NCI-H2171 (cell line): ENCODE results near the gene PPM1L.
A peak's percentile ranks its signal among the peaks of the same experiment; 100 is the strongest.

Experiments
- DNase-seq: peaks from one replicate; lab custom pipeline; 2025; lab: John Stamatoyannopoulos, UW

The PPM1L gene

DNA sequence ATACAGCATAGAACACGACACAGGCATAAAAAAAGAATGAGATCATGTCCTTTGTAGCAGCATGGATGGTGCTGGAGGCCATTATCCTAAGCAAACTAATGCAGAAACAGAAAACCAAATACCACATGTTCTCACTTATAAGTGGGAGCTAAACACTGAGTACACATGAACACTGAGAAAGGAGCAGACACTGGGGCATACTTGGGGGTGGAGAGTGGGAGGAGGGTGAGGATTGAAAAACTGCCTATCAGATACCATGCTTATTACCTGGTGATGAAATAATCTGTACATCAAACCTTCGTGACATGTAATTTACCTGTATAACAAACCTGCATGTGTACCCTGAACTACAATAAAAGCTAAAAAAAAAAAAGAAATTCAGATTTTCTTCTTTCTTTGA, 100.4 kb downstream of the PPM1L start:
- no peak for DNase-seq

- DNase-seq = no peak
Measured at GRCh38 chr3:160857476-160858119, 101.6 kb downstream of the PPM1L start.

- DNase-seq = peak; percentile 64
Measured at GRCh38 chr3:160860346-160860745, 104.3 kb downstream of the PPM1L start.

- peak; percentile 65 for DNase-seq
Measured at GRCh38 chr3:160869825-160870224, 113.8 kb downstream of the PPM1L start.

- DNase-seq = no peak
Measured at GRCh38 chr3:160870327-160870726, 114.3 kb downstream of the PPM1L start.

GRCh38 chr3:160874736-160875135, 118.7 kb downstream of the PPM1L start:
- DNase-seq = no peak

GRCh38 chr3:160876643-160877042, 120.6 kb downstream of the PPM1L start:
- no peak for DNase-seq

GRCh38 chr3:160879859-160880258, 123.8 kb downstream of the PPM1L start:
- no peak for DNase-seq

DNA sequence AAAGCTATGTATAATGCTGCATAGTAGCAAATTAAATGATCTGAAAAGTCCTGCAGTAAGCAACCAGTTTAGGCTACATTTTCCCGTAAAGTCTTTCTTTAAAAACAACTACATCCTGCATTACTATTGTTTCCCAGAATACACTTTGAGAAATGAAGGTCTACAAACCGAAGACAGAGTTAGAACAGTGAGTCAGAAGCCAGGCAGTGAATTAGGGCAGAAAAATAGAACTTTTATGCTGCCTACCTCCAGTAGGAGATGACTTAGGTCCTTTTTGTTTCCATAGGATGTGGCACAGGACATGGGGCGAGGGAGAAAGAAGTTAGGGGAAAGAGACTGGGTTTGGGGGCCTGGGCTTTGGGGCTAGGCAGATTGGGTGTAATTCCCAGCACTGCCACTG, 127.3 kb downstream of the PPM1L start:
- DNase-seq = no peak

- DNase-seq = peak; percentile 92
Measured at GRCh38 chr3:160885791-160886286, 129.8 kb downstream of the PPM1L start.

DNA sequence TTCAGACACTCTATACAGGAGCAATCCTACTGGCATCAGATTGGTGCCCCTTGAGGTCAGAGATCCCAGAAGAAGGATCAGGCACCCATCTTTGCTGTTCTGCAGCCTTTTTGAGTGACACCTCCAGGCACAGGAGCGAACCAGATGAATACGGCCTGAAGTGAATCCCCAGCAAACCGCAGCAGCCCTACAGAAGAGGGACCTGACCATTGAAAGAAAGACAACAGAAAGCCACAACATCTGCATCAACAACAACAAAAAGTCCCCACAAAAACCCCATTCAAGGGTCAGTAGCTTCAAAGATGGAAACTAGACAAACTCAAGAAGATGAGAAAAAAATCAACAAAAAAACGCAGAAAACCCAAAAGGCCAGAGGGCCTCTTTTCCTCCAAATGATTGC, 130.4 kb downstream of the PPM1L start:
- no peak for DNase-seq

DNA sequence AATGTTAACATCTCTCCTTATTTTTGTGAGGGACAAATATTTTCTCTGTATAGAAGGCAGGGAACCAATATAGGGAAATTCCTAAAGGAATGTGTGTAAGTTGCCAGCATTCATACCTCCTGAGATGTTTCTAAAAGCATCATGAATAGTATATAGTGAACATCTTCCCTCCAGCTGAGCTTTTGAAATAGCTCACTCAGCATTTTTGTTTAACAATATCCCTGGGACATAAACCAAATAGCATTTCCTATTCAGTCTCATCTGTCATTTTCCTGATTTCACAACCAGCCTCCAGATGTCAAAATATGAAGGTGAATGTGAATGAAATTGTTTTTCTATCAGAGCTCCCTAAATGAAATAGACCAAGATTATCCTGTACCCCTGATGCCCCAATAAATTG, 137.2 kb downstream of the PPM1L start:
- no peak for DNase-seq

DNA sequence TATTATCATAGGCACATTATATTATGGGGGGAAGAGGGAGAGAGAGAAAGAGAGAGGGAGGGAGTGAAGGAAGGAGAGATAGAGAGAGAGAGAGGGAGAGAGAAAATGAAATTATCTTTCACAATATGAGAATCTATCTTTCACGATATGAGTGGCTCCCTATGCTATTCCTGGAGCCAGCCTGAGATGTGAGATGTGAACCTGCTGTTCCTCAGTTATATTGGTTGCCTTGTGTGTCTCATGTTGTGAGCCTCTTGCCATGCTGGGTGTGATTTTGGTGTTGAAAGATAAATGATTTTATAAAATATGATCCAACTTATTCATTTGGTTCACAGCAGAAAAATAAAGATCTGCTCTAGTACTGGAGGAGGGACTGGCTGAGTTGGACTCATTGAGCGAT, 148.7 kb downstream of the PPM1L start:
- no peak for DNase-seq

- DNase-seq = no peak
Measured at GRCh38 chr3:160906646-160907045, 150.6 kb downstream of the PPM1L start.

DNA sequence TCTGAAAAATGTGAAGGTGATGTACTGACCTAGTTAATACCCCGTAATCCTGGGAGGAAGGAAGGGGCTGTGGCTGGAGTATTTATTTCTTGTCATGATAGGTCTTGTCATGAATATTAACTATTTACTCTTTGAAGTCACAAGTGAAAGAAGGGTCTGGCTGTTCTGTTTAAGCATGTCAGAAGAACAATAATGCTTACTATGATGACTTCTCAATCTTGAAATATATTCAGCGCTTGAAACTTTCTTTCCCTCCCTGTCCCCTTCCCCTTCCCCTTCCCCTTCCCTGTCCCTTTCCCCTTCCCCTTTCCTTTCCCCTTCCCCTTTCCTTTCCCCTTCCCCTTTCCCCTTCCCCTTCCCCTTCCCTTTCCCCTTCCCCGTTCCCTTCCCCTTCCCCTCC, 153.9 kb downstream of the PPM1L start:
- no peak for DNase-seq

GRCh38 chr3:160911411-160911810, 155.4 kb downstream of the PPM1L start:
- DNase-seq = no peak

GRCh38 chr3:160916472-160916871, 160.4 kb downstream of the PPM1L start:
- no peak for DNase-seq

- DNase-seq = no peak
Measured at GRCh38 chr3:160919942-160920341, 163.9 kb downstream of the PPM1L start.

DNA sequence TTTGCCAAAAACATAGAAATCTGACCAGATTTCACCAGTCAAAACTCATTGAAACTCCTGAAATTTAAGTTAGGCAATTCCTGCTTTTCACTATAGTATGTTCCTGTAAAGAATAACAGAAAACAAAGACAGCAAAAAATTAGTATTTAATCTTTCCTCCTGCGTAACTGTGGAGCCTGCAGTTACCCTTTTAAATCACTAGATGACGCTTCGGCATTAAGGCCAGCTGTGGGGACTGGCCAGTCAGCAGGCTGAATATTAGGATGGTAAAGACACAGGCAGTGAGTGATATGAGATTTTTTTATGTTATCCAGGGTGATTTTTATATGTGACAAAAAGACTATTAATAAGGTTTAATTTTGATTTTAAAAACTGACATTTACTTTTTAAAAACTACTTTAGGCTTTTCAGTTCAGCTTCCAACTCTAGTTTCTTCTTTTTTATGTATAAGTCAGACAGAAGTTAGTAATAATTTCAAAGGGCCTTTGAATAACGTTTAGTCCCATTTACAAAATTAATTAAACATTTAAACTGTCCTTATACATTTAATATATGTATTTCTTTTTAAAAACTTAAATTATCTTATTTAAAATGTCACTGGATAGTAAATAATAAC, 165.1 kb downstream of the PPM1L start:
- no peak for DNase-seq

GRCh38 chr3:160924776-160925175, 168.7 kb downstream of the PPM1L start:
- no peak for DNase-seq

DNA sequence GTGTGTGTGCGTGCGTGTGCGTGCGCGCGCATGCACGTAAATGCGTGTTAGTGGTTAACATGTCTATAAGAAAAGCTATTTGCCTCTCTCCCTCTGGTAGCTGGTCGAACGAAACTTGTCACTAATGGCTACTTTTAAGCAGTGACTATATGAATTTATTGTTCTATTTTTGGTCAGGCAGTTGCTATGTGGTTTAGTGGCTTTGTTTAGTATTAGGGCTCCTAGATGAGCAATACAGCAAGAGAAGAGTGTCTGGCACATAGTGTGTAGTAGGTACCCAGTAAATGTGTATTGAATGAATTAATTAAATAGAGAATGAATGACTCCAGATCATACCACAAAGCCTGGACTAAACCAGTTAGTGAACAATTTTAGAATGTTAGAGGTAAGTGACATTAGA, 171.6 kb downstream of the PPM1L start:
- no peak for DNase-seq

DNA sequence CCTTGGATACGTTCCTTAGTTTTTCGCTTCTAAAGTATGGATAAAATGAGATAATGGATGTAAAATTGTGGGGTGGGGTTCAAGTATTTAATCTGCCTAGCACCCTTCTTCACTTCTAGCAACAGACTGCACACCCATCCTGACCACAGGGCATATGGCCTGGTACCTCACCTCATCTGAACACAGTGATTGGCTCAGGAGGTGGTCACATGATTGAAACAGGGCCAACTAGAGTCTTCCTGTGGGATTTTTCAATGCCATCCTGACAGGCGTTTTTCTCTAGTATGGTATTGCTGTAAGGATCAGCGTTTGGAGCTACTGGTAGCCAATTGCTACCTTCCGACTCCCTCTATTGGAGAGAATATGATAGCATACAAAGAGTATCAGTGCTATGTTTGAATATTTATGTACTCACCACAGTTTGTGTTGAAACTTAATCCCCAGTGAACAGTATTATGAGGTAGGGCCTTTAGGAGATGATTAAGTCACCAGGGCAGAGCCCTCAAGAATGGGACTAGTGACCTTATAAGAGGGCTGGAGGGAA, 172.2 kb downstream of the PPM1L start:
- DNase-seq = peak; percentile 9

GRCh38 chr3:160929595-160929994, 173.6 kb downstream of the PPM1L start:
- DNase-seq = no peak

- DNase-seq = no peak
Measured at GRCh38 chr3:160931474-160931873, 175.4 kb downstream of the PPM1L start.
